GM20431 (cell line): ENCODE measurements around the gene DOK1.
"Not testable (repeated sequence)": the region's sequence is repeated elsewhere in the genome, so short reads cannot be mapped to it uniquely, and the experiment has no call there.

Source experiments
- in situ Hi-C: fragments of 300-500 bp; cut with MseI, MboI; formaldehyde crosslinking; loops from one replicate; pipeline ENCODE4 v1.15.0; 2020; ENCODE audit warnings: low sequenced_read_pairs; ENCODE audit not compliant: unreplicated experiment

The DOK1 gene

DNA sequence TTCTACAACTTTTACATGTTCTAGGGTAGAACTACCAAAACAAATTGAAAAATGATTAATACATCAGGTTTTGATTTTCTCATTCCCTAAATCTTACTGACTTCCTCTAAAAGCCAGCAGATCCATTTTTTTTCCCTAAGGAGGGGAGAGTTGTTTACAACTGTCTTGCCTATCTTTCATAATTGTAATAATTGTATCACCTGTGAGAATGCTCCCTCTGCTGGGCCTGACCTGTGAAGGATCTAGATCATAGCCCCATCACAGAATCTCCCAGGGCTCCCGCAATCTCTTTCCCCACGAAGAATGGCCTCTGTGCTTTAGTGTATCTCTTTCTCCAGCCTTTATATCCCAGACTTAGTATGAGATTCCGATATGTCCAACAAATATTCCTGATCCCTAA lies 9.9 kb upstream of the DOK1 start:
- in situ Hi-C loops, result no loop called here

- in situ Hi-C loops, result no loop called here
Measured at GRCh38 chr2:74546004-74546403, 8.5 kb upstream of the DOK1 start.

- in situ Hi-C loops, result no loop called here
Measured at GRCh38 chr2:74548285-74548899, 6.1 kb upstream of the DOK1 start.

DNA sequence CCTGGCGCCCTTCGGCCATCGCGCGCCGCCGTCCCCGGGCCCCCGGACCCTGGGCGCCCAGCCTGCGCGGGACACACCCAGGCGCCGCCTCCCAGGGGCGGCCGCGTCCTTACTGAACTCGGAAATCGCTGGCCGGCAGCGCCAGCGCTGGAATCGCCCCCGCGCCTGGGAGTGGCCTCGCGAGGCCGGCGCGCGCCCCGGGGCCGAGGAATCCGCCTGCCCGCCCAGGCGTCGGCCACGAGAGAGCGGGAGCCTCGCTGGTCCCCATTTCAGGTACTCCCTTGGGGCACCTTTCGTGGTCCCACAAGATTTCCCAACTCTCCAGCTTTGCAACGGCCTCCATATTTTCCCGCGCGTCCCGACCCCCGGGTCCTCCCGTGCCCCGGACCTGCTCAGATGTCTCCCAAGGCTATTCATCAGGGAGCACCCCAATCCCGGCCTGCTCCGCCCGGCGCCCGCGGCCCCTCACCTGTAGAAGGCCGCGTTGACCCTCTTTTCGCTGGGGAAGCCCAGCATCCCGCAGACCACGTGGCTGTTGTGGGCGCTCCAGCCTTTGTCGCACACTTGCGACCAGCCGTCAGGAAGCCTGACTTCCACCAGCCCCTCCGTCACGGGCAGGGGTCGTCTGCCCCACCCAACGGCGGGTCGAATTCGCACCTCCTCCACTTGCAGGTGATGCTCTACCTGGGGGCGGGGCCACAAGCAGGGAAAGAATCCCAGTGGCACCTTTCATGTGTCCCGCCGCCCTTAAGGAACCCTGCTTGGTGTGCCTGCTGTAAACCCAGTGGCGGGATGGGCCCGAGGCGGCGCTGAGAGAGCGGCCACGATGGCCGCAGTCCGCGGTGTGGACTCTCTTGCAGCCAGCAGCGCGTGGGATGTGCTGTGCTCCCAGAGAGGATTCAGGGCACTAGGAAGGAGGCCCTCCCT lies 5.4 kb upstream of the DOK1 start:
- in situ Hi-C loops, result no loop called here

DNA sequence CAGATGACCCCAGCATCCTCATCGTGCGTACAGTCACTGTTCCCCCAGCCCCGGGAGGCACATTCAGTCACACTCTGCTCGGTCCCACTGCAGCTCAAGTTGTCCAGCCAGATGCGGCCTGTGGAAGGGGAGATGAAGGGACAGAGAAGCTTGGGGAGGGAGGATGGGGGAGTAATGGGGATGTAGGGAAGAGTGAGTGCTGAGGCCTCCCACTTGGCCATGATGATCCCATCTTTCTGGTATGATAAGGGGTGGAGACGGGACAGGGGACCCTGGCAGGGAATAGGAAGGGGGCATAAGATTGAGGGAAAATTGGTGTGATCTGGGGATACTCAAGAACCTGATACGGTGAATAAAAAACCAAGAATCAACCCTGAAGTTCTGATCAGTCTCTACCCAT lies 4.3 kb upstream of the DOK1 start:
- in situ Hi-C loops, result no loop called here

DNA sequence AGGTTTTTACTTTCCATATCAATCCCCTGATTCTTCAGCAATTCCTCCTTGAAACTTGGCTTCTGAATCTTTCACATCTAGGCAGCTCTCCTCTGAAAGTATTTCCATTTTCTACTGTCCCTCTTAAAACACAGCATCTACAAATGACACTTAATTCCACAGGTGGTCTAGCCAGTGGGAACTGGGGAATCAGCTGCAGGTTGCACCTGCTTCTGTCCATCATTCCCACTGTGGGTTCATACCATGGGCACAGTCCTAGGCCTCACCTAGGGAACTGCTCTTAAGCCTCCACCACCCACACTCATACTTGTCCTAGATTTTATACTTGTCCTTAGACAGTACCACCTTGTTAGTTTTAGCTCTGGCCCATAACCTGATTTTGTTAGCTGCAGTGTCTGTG lies 3.0 kb upstream of the DOK1 start:
- in situ Hi-C loops, result no loop called here

- in situ Hi-C loops, result no loop called here
Measured at GRCh38 chr2:74551942-74552913, 2.3 kb upstream of the DOK1 start.

- in situ Hi-C loops, result no loop called here
Measured at GRCh38 chr2:74552914-74553811, 1.4 kb upstream of the DOK1 start.

DNA sequence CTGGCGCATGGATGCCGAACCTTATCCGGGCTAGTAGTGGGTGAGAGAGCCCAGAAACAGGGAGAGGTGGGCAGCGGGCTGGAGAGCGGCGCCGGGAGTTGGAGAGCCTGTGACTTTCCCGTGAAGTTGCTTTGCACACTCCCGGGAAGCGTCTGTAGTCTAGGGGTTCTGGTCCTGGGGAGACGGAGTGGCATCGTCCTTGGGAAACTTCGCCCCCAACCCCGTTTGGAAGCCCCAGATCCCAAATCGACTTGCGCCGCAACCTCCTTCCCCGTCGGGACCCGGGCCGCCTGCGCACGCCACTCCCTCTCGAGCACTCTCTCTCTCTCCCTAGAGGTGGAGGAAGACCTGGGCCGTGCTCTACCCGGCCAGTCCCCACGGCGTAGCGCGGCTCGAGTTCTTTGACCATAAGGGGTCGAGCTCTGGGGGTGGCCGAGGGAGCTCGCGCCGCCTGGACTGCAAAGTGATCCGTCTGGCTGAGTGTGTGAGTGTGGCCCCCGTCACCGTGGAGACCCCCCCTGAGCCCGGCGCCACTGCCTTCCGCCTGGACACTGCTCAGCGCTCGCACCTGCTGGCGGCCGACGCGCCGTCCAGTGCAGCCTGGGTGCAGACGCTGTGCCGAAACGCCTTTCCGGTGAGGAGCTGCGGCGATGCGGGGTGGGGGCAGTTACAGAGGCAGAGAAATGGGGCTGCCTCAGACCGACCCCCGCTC lies 456 bp downstream of the DOK1 start:
- in situ Hi-C loops, result no loop called here

DNA sequence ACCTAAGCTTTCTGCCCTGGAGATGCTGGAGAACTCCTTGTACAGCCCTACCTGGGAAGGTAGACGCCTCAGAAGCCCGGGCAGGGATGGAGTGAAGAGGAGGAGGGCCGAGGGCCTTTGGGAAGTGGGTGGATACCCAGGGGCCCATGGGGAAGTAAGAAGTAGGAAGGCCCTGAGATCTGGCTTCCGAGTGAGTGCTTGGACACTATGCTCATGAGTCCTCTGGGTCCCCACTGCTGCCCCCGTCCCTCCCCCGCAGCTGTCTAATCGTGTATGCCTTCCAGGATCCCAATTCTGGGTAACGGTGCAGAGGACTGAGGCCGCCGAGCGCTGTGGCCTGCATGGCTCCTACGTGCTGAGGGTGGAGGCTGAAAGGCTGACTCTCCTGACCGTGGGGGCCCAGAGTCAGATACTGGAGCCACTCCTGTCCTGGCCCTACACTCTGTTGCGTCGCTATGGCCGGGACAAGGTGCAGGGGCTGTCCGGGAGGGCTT lies 1.1 kb downstream of the DOK1 start:
- in situ Hi-C loops, result no loop called here

DNA sequence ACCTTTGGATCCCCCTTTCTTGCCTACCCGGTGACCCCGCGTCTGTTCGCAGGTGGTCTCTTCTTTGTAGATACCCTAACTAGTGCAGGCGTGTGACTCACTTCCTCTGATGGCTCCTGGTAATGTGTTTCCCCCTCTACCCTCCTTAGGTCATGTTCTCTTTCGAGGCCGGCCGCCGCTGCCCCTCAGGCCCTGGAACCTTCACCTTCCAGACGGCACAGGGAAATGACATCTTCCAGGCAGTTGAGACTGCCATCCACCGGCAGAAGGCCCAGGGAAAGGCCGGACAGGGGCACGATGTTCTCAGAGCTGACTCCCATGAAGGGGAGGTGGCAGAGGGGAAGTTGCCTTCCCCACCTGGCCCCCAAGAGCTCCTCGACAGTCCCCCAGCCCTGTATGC lies 1.6 kb downstream of the DOK1 start:
- in situ Hi-C loops, result no loop called here

DNA sequence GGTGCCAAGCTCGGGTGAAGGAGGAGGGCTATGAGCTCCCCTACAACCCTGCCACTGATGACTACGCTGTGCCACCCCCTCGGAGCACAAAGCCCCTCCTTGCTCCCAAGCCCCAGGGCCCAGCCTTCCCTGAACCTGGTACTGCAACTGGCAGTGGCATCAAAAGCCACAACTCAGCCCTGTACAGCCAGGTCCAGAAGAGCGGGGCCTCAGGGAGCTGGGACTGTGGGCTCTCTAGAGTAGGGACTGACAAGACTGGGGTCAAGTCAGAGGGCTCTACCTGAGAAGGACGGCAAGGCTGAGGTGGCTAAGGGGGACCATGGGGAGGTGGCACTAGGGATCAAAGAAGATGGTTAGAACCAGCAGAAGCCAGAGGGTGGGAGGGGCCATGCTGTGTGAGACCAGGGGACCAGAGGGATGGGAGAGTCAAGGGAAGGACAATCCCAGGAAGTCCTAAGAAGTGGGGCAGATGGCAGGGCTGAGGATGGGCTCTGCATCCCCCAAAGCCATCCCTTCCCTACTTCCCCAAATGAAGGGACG lies 2.4 kb downstream of the DOK1 start:
- in situ Hi-C loops, result no loop called here

GRCh38 chr2:74558284-74559230 lies 4.0 kb downstream of the DOK1 start:
- in situ Hi-C loops, result no loop called here

DNA sequence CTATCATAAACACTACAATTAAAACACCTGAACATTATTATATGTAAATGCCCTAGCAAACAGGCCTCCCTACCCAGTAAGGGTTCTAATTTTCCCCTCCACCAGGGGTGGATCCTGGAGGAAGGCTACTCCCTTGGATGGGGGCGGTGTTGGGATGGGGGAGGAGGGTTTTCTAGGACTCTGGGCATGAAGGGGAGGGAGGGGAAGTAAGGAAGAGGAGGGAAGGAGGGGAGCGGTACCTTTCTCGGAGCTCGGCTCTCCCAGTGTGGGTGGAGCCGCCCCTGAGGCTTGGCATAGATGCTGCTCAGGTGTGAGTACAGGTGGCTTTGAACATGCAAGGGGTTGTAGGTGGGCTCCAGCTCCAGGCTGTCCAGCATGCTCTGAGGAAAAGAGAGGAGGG lies 5.4 kb downstream of the DOK1 start:
- in situ Hi-C loops, result no loop called here

GRCh38 chr2:74560591-74560990 lies 6.1 kb downstream of the DOK1 start:
- in situ Hi-C loops, result no loop called here

DNA sequence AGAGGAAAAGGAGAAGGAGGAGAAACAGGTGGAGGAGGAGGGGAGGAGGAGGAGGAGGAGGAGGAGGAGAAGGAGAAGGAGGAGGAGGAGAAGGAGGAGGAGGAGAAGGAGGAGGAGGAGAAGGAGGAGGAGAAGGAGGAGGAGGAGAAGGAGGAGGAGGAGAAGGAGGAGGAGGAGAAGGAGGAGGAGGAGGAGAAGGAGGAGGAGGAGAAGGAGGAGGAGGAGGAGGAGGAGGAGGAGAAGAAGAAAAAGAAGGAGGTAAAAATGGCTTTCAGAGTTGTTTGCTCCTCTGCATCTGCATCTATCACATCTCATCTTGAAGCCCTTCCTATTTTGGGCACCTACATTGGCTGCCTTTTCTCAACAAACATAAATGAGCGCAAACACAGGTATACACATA lies 6.5 kb downstream of the DOK1 start:
- in situ Hi-C loops, result not testable (repeated sequence)

GRCh38 chr2:74562126-74562775 lies 7.7 kb downstream of the DOK1 start:
- in situ Hi-C loops, result no loop called here
